HCT116 (cell line): Measurements from ENCODE around the gene SERINC3. TPM values are rescaled to one million over a fixed set of nuclear protein-coding genes. Genes with fewer than 3 reads are reported as not detected.

Experiments
- ATAC-seq: fragments of 200-7000 bp; cut with Tn5 transposase; 2 replicates; pipeline ENCODE4 v1.9.1; 2020; ENCODE audit warnings: mild to moderate bottlenecking, moderate library complexity
- BruUV-seq: library from RNA; stranded (reverse); fragments of 400-500 nt; replicated peaks from 2 replicates; lab custom pipeline; 2021; lab: Mats Ljungman, UMichigan
- CTCF ChIA-PET: fragments of 300-600 bp; sonication (Branson Sonifier 250); formaldehyde crosslinking; loops from one replicate; lab custom pipeline; 2021; ENCODE audit warnings: antibody characterized with exemption; lab: Charles Lee
- POLR2A ChIA-PET: fragments of 300-600, 350-600 bp; sonication (Branson Sonifier 250); formaldehyde crosslinking; loops from one replicate; lab custom pipeline; 2021; ENCODE audit warnings: antibody characterized with exemption; lab: Charles Lee
- RAD21 ChIA-PET, 2 experiments: fragments of 300-600 bp; sonication (Branson Sonifier 250); formaldehyde crosslinking; loops; one replicate each; lab custom pipeline; 2023; ENCODE audit warnings: low total read pairs in 2 of 2; ENCODE audit not compliant: uncharacterized antibody in 2 of 2, unreplicated experiment in 2 of 2, low non-redundant PET in 1 of 2; lab: Charles Lee
- DNase-seq: peaks from one replicate; pipeline ENCODE4 v3.0.0-alpha.2; 2010; ENCODE audit warnings: low read depth, low spot score
- H2AFZ ChIP-seq: fragments of 200-600 bp; shearing (Covaris generic), sonication (generic); 2 replicates; pipeline ENCODE4 v1.6.1; 2017; ENCODE audit warnings: low read depth, mixed run types, mixed read lengths, antibody characterized with exemption, low read length; ENCODE audit not compliant: poor library complexity, severe bottlenecking
- H3K27ac ChIP-seq: 2 replicates; pipeline ENCODE4 v1.5.1; 2012; ENCODE audit warnings: low read depth, low read length
- H3K27me3 ChIP-seq: fragments of 200-600 bp; sonication (generic); 2 replicates; pipeline ENCODE4 v1.6.1; 2016; ENCODE audit warnings: mixed run types, low read length, mixed read lengths; ENCODE audit not compliant: insufficient read depth
- H3K36me3 ChIP-seq, 2 experiments: fragments of 200-500 bp in 1 of 2; fragments of 200-600 bp in 1 of 2; sonication (Bioruptor generic) in 1 of 2; sonication (generic) in 1 of 2; 2 replicates each; pipeline versions ENCODE4 v1.5.1 to v1.6.1; 2014 to 2016; ENCODE audit warnings: low read length in 2 of 2, inconsistent platforms in 1 of 2, mixed read lengths in 1 of 2, mixed run types in 1 of 2; ENCODE audit not compliant: insufficient read depth in 2 of 2, control insufficient read depth in 1 of 2
- H3K4me1 ChIP-seq, 2 experiments: fragments of 200-600 bp in 1 of 2; sonication (generic) in 1 of 2; 2 replicates each; pipeline versions ENCODE4 v1.5.1 to v1.6.1; 2012 to 2017; ENCODE audit warnings: low read length in 2 of 2, inconsistent platforms in 1 of 2, mild to moderate bottlenecking in 1 of 2, mixed read lengths in 1 of 2, mixed run types in 1 of 2, moderate library complexity in 1 of 2; ENCODE audit not compliant: insufficient read depth in 2 of 2, control insufficient read depth in 1 of 2
- H3K4me2 ChIP-seq: fragments of 200-600 bp; sonication (generic); 2 replicates; pipeline ENCODE4 v1.6.1; 2017; ENCODE audit warnings: mixed run types, low read length, mixed read lengths
- H3K4me3 ChIP-seq, 2 experiments: fragments of 200-600 bp in 1 of 2; sonication (generic) in 1 of 2; replicated peaks in 1 of 2; 2 replicates each; pipeline ENCODE4 v1.5.1; 2011 to 2016; ENCODE audit warnings: low read length in 2 of 2, control low read depth in 1 of 2, low read depth in 1 of 2, mild to moderate bottlenecking in 1 of 2, mixed read lengths in 1 of 2, mixed run types in 1 of 2
- H3K79me2 ChIP-seq: fragments of 200-600 bp; sonication (generic); 2 replicates; pipeline ENCODE4 v1.6.1; 2017; ENCODE audit warnings: mild to moderate bottlenecking, mixed run types, low read length, moderate library complexity, mixed read lengths; ENCODE audit not compliant: insufficient read depth
- H3K9ac ChIP-seq: fragments of 200-600 bp; sonication (generic); 2 replicates; pipeline ENCODE4 v1.6.1; 2016; ENCODE audit warnings: low read length, mixed read lengths
- H3K9me2 ChIP-seq: fragments of 200-600 bp; sonication (generic), shearing (Covaris generic); 2 replicates; pipeline ENCODE4 v1.6.1; 2017; ENCODE audit warnings: mixed run types, mild to moderate bottlenecking, moderate library complexity; ENCODE audit not compliant: insufficient read depth
- H3K9me3 ChIP-seq, 2 experiments: fragments of 200-500 bp in 1 of 2; fragments of 200-600 bp in 1 of 2; sonication (Bioruptor generic) in 1 of 2; sonication (generic) in 1 of 2; 2 replicates each; pipeline ENCODE4 v1.6.1; 2014 to 2017; ENCODE audit warnings: low read length in 2 of 2, mixed read lengths in 2 of 2, inconsistent platforms in 1 of 2, low read depth in 1 of 2, mild to moderate bottlenecking in 1 of 2, mixed run types in 1 of 2, moderate library complexity in 1 of 2; ENCODE audit not compliant: control insufficient read depth in 1 of 2, insufficient read depth in 1 of 2
- H4K20me1 ChIP-seq: fragments of 200-600 bp; sonication (generic), shearing (Covaris generic); 2 replicates; pipeline ENCODE4 v1.6.1; 2017; ENCODE audit warnings: mixed run types, mild to moderate bottlenecking, moderate library complexity; ENCODE audit not compliant: insufficient read depth
- POLR2A ChIP-seq: IDR thresholded peaks from 2 replicates; pipeline ENCODE4 v1.7.0; 2011; ENCODE audit warnings: borderline replicate concordance; ENCODE audit not compliant: insufficient read depth, insufficient read length; ENCODE audit errors: extremely low read depth
- RAD21 ChIP-seq: IDR thresholded peaks from 2 replicates; pipeline ENCODE4 v1.6.1; 2012; ENCODE audit warnings: low read depth, mild to moderate bottlenecking
- SP1 ChIP-seq: IDR thresholded peaks from 2 replicates; pipeline ENCODE4 v1.6.1; 2012; ENCODE audit warnings: low read depth
- ZFX ChIP-seq: fragments of 450-650 bp; IDR thresholded peaks from 2 replicates; pipeline ENCODE4 v1.6.1; 2017
- intact Hi-C: fragments of 100-400 bp; cut with micrococcal nuclease; formaldehyde crosslinking; loops from 2 replicates; pipeline ENCODE4 v1.10.0; 2022
- total RNA-seq: library from RNA; stranded (reverse); gene quantifications from one replicate; pipeline ENCODE4 v1.2.1, GENCODE V29; 2021; ENCODE audit not compliant: unreplicated experiment
- TF ChIP-seq, protein P1 (sequence below): IDR thresholded peaks from 2 replicates; pipeline ENCODE4 v1.6.1; 2012; ENCODE audit warnings: low read depth
- TF ChIP-seq, protein P2 (sequence below): IDR thresholded peaks from 2 replicates; pipeline ENCODE4 v1.6.1; 2012
- TF ChIP-seq, protein P3 (sequence below), 3 experiments: fragments of 200-600 bp in 1 of 3; sonication (generic) in 1 of 3; IDR thresholded peaks in 2 of 3; conservative IDR thresholded peaks in 1 of 3; 2 replicates each; pipeline ENCODE4 v1.5.1; 2012 to 2017; ENCODE audit warnings: low read depth in 2 of 3, low read length in 2 of 3, antibody characterized with exemption in 1 of 3, borderline replicate concordance in 1 of 3, control low read depth in 1 of 3, mild to moderate bottlenecking in 1 of 3, mixed read lengths in 1 of 3, mixed run types in 1 of 3, moderate library complexity in 1 of 3; ENCODE audit not compliant: insufficient read depth in 1 of 3

Gene SERINC3
- total RNA-seq, 1 experiment from 2014 or later, result 56.8 TPM

DNA sequence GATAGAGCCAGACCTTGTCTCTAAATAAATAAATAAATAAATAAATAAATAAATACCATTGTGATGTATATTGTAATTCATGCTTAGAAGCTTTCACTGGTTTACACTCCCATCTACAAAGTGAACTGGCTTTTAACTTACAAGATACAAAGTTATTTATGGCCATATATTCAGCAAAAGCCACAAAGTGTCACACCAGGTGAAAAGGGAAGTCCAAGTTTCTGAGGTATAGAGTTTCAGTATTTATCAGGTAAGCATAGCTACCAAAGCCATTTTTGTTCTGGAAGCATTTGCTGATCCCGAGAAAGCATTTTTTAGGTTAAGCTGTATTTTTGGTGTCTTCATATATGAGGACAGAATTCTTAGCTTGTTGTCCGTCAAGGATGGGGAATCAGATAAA, 38.4 kb upstream of the SERINC3 start (continued):
- TF ChIP-seq, protein P1, sequence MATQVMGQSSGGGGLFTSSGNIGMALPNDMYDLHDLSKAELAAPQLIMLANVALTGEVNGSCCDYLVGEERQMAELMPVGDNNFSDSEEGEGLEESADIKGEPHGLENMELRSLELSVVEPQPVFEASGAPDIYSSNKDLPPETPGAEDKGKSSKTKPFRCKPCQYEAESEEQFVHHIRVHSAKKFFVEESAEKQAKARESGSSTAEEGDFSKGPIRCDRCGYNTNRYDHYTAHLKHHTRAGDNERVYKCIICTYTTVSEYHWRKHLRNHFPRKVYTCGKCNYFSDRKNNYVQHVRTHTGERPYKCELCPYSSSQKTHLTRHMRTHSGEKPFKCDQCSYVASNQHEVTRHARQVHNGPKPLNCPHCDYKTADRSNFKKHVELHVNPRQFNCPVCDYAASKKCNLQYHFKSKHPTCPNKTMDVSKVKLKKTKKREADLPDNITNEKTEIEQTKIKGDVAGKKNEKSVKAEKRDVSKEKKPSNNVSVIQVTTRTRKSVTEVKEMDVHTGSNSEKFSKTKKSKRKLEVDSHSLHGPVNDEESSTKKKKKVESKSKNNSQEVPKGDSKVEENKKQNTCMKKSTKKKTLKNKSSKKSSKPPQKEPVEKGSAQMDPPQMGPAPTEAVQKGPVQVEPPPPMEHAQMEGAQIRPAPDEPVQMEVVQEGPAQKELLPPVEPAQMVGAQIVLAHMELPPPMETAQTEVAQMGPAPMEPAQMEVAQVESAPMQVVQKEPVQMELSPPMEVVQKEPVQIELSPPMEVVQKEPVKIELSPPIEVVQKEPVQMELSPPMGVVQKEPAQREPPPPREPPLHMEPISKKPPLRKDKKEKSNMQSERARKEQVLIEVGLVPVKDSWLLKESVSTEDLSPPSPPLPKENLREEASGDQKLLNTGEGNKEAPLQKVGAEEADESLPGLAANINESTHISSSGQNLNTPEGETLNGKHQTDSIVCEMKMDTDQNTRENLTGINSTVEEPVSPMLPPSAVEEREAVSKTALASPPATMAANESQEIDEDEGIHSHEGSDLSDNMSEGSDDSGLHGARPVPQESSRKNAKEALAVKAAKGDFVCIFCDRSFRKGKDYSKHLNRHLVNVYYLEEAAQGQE, result no peak
- TF ChIP-seq RAD21 (no peak), ZFX (no peak), SP1 (no peak)
- TF ChIP-seq, protein P2, sequence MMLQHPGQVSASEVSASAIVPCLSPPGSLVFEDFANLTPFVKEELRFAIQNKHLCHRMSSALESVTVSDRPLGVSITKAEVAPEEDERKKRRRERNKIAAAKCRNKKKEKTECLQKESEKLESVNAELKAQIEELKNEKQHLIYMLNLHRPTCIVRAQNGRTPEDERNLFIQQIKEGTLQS, result no peak
- TF ChIP-seq, all 23 proteins: peak for 0

DNA sequence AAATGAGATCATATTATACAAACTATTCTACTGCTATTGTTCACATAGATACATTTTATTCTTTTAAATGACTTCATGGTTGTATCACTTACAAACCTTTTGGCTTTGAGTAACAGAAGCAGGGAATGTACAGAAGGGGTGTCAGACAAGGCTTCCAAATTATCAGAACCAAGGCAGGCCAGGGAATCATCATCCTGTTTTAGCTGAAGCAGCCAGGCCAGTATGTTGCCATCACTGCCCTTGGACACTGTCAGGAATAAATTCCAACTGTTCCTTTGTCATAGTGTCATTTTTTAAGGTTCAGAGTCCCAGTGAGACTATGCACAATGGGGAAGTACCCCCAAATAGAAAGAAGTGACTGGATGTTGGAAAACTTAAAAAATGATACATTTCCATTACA, 37.4 kb upstream of the SERINC3 start:
- H3K4me3 ChIP-seq, result no peak overlapping the region
- RAD21 ChIA-PET, result no interaction called here
- H3K4me2 ChIP-seq, result no peak overlapping the region
- H3K27me3 ChIP-seq, result no peaks in the 10 kb centered on the region
- no peak for ATAC-seq
- no peak for TF ChIP-seq POLR2A
- TF ChIP-seq, protein P3, sequence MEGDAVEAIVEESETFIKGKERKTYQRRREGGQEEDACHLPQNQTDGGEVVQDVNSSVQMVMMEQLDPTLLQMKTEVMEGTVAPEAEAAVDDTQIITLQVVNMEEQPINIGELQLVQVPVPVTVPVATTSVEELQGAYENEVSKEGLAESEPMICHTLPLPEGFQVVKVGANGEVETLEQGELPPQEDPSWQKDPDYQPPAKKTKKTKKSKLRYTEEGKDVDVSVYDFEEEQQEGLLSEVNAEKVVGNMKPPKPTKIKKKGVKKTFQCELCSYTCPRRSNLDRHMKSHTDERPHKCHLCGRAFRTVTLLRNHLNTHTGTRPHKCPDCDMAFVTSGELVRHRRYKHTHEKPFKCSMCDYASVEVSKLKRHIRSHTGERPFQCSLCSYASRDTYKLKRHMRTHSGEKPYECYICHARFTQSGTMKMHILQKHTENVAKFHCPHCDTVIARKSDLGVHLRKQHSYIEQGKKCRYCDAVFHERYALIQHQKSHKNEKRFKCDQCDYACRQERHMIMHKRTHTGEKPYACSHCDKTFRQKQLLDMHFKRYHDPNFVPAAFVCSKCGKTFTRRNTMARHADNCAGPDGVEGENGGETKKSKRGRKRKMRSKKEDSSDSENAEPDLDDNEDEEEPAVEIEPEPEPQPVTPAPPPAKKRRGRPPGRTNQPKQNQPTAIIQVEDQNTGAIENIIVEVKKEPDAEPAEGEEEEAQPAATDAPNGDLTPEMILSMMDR (IDR thresholded peaks at IDR 0.05 in 2 of 3, conservative IDR thresholded peaks at IDR 0.05 in 1 of 3; ENCODE audit: borderline replicate concordance in 1 of 3, insufficient read depth in 1 of 3, low read depth in 2 of 3, low read length in 2 of 3), result no peak
- no peaks in the 10 kb centered on the region for H3K4me1 ChIP-seq
- intact Hi-C loops, result no loop called here
- POLR2A ChIA-PET, result no interaction called here
- no peaks in the 10 kb centered on the region for H3K36me3 ChIP-seq
- CTCF ChIA-PET, result no interaction called here
- no TSS peak for BruUV-seq
- no peaks in the 10 kb centered on the region for H3K79me2 ChIP-seq
- no peak overlapping the region for H3K27ac ChIP-seq
- DNase-seq, result no peak
- no peaks in the 10 kb centered on the region for H4K20me1 ChIP-seq
- no peaks in the 10 kb centered on the region for H3K9me2 ChIP-seq
- no peaks in the 10 kb centered on the region for H3K9me3 ChIP-seq
- no peak overlapping the region for H2AFZ ChIP-seq
- no peak overlapping the region for H3K9ac ChIP-seq
